ENCODE data around the gene P4HB.

Gene P4HB

GRCh38 chr17:81831563-81831956 lies 28.8 kb downstream of the P4HB start:
- no peak for DNase-seq (ENCODE audit: low spot score)

GRCh38 chr17:81829858-81830257 lies 30.5 kb downstream of the P4HB start:
- DNase-seq (ENCODE audit: low spot score) = no peak

- DNase-seq (ENCODE audit: low spot score) = no peak
Measured at GRCh38 chr17:81828656-81829055, 31.7 kb downstream of the P4HB start.

- DNase-seq (ENCODE audit: low spot score) = no peak
Measured at GRCh38 chr17:81825841-81826466, 34.4 kb downstream of the P4HB start.

GRCh38 chr17:81824595-81824994 lies 35.7 kb downstream of the P4HB start:
- DNase-seq (ENCODE audit: low spot score) = no peak

GRCh38 chr17:81823820-81824550 lies 36.4 kb downstream of the P4HB start:
- no peak for DNase-seq (ENCODE audit: low spot score)

- no peak for DNase-seq (ENCODE audit: low spot score)
Measured at GRCh38 chr17:81822996-81823819, 37.1 kb downstream of the P4HB start.

- no peak for DNase-seq (ENCODE audit: low spot score)
Measured at GRCh38 chr17:81822312-81822637, 38.1 kb downstream of the P4HB start.

GRCh38 chr17:81821603-81822311 lies 38.6 kb downstream of the P4HB start:
- DNase-seq (ENCODE audit: low spot score) = peak; percentile 49

GRCh38 chr17:81821147-81821546 lies 39.2 kb downstream of the P4HB start:
- no peak for DNase-seq (ENCODE audit: low spot score)

GRCh38 chr17:81819708-81820107 lies 40.6 kb downstream of the P4HB start:
- DNase-seq (ENCODE audit: low spot score) = no peak

GRCh38 chr17:81817758-81818147 lies 42.6 kb downstream of the P4HB start:
- DNase-seq (ENCODE audit: low spot score) = no peak

GRCh38 chr17:81815646-81815986 lies 44.7 kb downstream of the P4HB start:
- no peak for DNase-seq (ENCODE audit: low spot score)

- no peak for DNase-seq (ENCODE audit: low spot score)
Measured at GRCh38 chr17:81814748-81815645, 45.3 kb downstream of the P4HB start.

- no peak for DNase-seq (ENCODE audit: low spot score)
Measured at GRCh38 chr17:81813861-81814683, 46.3 kb downstream of the P4HB start.

- no peak for DNase-seq (ENCODE audit: low spot score)
Measured at GRCh38 chr17:81813371-81813684, 47.0 kb downstream of the P4HB start.

GRCh38 chr17:81812571-81813370 lies 47.6 kb downstream of the P4HB start:
- DNase-seq (ENCODE audit: low spot score) = no peak

GRCh38 chr17:81811705-81812570 lies 48.4 kb downstream of the P4HB start:
- DNase-seq (ENCODE audit: low spot score) = no peak

All from LoVo (cell line).